Aorta (tissue), 5 donors: ENCODE data around the gene THSD7A. TPM values are rescaled to one million over a fixed set of nuclear protein-coding genes. Genes with fewer than 3 reads are reported as not detected.

Source experiments
- ATAC-seq: fragments of 200-7000 bp; cut with Tn5 transposase; one replicate; pipeline ENCODE4 v1.9.1; 2022; ENCODE audit warnings: moderate library complexity; ENCODE audit not compliant: low FRiP score
- DNase-seq, 2 donors: peaks; one replicate each; pipeline ENCODE4 v3.0.0-alpha.2; 2020
- H3K27ac ChIP-seq, 2 donors: one replicate each; pipeline ENCODE4 v1.5.1; 2013; ENCODE audit warnings: low read length in 2 of 2, mild to moderate bottlenecking in 2 of 2, moderate library complexity in 2 of 2, control low read depth in 1 of 2, inconsistent platforms in 1 of 2, low read depth in 1 of 2
- H3K27me3 ChIP-seq, 2 donors: one replicate each; pipeline ENCODE4 v1.6.1; 2013; ENCODE audit warnings: control low read depth in 1 of 2, low read length in 1 of 2, mild to moderate bottlenecking in 1 of 2, moderate library complexity in 1 of 2; ENCODE audit not compliant: insufficient read depth in 2 of 2, control insufficient read depth in 1 of 2
- H3K36me3 ChIP-seq, 2 donors: one replicate each; pipeline ENCODE4 v1.6.1; 2013; ENCODE audit warnings: control low read depth in 1 of 2, low read length in 1 of 2, mild to moderate bottlenecking in 1 of 2; ENCODE audit not compliant: insufficient read depth in 2 of 2, control insufficient read depth in 1 of 2
- H3K4me1 ChIP-seq, 2 donors: one replicate each; pipeline ENCODE4 v1.6.1; 2013; ENCODE audit warnings: low read length in 2 of 2, control low read depth in 1 of 2, mild to moderate bottlenecking in 1 of 2, moderate library complexity in 1 of 2; ENCODE audit not compliant: insufficient read depth in 2 of 2, control insufficient read depth in 1 of 2
- H3K4me3 ChIP-seq, 2 donors: one replicate each; pipeline ENCODE4 v1.5.1; 2013; ENCODE audit warnings: low read length in 2 of 2, control low read depth in 1 of 2, mild to moderate bottlenecking in 1 of 2
- H3K9me3 ChIP-seq: one replicate; pipeline ENCODE4 v1.6.1; 2013; ENCODE audit warnings: mild to moderate bottlenecking, low read length; ENCODE audit not compliant: control insufficient read depth
- WGBS, 2 donors: extraction: QIAGEN DNeasy Blood & Tissue Kit; methylation state at CpG; one replicate each; pipeline ENCODE4 v1.1.7; 2013; 5-methylcytosine and 5-hydroxymethylcytosine counted together
- intact Hi-C, 2 donors: fragments of 100-400 bp; cut with DNase I; formaldehyde crosslinking; loops; one replicate each; pipeline versions ENCODE4 v1.14.2 to v1.15.0; 2022
- polyA plus RNA-seq, 2 donors: library from polyadenylated mRNA; stranded (reverse); fragments of 200-250 nt; gene quantifications; one replicate each; pipeline ENCODE4 v1.2.3, GENCODE V29; 2013
- total RNA-seq, 2 donors: library from RNA; stranded (reverse); fragmentation: NEBNext Ultra II Directional; extraction: Animal tissue kit (Norgen Biotek cat#: 25700); gene quantifications; one replicate each; pipeline ENCODE4 v1.2.1, GENCODE V29; 2021
- donor health status: healthy with polysubstance abuse.
- donor health status: Bipolar disorder and iron deficiency.
- donor health status: DM: no; HTN: no; CAD: no.
- donor health status: DM: no; HTN: no; CAD: no.
- donor health status: DM: yes; HTN: yes; CAD: no.

Gene THSD7A
- total and polyA plus RNA-seq, 4 donors, result 0.03 to 20.0 (median 12.1) TPM; not detected in 1

DNA sequence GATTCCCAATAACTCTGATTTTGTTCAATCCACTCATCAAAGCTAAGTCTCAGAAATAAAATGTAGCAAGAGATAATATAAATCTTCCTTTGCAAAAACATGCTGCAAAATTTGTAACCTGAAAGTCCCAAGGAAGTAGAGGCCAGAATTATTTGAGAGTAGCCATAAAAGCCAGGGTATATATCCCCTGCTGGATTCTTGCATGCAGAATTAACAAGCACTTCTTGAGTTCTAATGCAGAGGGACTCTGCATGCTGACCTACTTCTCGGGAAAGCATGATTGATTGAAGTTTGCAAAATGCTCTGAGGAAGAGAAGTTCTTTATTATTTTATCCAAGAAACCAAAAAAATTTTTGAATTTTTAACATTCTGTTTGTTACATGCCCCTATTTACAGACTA lies 121.6 kb downstream of the THSD7A start:
- Histone ChIP-seq H3K27me3 (peaks cover 0 to 2% of the 10 kb centered on the region in 2 donors), H3K36me3 (no peaks in the 10 kb centered on the region), H3K27ac (no peak overlapping the region), H3K4me1 (no peaks in the 10 kb centered on the region), H3K9me3 (no peaks in the 10 kb centered on the region), H3K4me3 (no peak overlapping the region)
- no peak for DNase-seq
- 70 to 88% methylated on average over 1 of the region's 1 CpG for WGBS, 2 donors
- ATAC-seq, result no peak
- intact Hi-C loops, result no loop called here

DNA sequence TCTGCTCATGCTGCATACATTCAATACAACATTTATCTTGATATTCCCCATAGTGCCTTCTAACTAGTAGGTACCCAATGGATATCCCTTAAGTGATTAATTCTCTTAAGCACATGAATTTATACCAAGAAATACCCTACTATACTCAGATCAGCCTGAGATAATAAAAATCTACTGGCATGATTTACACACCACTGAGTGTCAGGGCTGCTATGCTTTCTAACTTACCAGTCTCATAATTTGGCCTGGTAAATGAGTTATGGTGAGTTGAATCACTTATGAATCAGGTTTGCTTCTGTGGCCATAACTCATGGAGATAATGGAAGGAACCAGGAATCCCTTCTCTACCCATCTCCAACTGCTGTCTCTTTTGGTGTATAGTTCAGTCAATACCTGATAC lies 122.8 kb downstream of the THSD7A start:
- no peak for ATAC-seq
- Histone ChIP-seq H3K4me3 (no peak overlapping the region), H3K4me1 (no peaks in the 10 kb centered on the region), H3K36me3 (no peaks in the 10 kb centered on the region), H3K27me3 (peaks cover 0 to 2% of the 10 kb centered on the region in 2 donors), H3K27ac (no peak overlapping the region), H3K9me3 (no peaks in the 10 kb centered on the region)
- intact Hi-C loops, result no loop called here
- no peak for DNase-seq

DNA sequence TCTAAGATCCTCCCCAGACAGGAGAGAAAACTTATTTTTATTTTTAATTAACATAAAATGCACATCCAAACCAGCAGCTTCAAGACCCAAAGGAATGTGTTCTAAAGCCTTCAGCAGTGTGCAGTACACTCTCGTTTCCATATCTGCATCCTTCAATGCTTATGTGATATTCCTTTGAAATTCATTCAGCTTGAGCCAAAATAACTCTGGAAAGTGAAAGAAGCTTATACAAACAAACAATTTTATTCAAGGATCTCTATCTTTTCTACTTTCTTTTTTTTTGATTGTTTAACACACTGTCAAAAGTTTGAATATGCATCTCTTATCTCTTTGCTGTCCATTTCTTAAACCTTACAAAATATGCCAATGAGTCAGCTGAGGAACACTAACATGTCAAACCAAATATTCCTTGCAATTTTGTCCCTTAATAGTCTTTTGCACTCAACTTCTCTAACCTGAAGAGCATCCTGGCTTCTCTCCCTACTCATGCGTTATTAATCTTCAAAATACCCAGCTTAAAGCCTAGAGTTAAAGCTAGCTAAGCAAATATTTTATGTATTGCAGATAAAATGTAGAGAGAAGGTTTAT lies 124.3 kb downstream of the THSD7A start:
- Histone ChIP-seq H3K27ac (no peak overlapping the region), H3K4me1 (no peaks in the 10 kb centered on the region), H3K4me3 (no peak overlapping the region), H3K27me3 (peaks cover 0 to 2% of the 10 kb centered on the region in 2 donors), H3K9me3 (no peaks in the 10 kb centered on the region), H3K36me3 (no peaks in the 10 kb centered on the region)
- intact Hi-C loops, result no loop called here
- no peak for DNase-seq
- 29 to 35% methylated on average over 2 of the region's 2 CpGs for WGBS, 2 donors
- ATAC-seq, result no peak

DNA sequence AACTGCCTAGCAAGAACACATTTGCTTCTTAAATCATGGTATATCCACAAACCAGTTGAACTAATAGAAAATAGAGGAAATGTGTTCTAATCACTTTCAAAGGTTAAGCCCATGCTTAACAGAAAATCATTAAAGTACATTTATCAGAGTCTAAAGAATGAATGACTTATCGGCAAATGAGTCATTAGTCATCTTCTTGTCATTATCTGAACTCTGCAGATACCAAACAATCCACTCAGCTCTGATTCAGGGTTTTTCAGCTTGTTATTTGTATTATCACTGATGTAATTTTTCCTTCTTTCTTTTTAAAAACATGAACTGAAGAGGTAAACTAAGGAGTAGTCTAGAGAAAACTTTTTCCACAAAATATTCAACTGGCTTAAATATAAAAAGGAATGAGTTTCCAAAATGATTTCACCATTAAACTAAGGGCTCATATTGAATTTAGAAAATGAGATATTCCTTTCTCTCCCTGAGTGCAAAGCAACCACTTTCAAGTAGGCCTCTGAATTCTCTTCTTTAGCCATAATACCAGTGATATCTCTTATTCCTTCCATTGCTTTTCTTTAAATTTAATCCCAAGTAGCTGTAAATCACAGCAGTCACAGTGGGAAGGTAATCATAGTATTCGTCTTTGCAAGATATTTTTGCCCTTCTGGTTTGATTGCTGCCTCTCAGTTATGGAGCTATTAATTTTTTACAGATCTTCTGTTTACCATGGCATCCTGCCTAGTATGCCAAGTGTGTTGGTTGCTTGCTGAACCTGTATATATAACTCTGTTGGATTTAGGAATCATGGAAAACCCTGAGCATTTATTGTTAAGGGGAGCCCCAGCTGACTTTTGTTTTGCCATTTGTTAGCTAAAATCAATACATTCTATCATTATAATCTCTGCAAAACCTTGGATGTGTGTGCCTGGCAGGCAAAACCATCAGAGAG lies 125.1 kb downstream of the THSD7A start:
- H3K27ac ChIP-seq, result no peak overlapping the region
- H3K4me1 ChIP-seq, result no peaks in the 10 kb centered on the region
- 51 to 56% methylated on average over 2 of the region's 2 CpGs for WGBS, 2 donors
- intact Hi-C loops, result no loop called here
- DNase-seq, result no peak
- peaks cover 0 to 2% of the 10 kb centered on the region in 2 donors for H3K27me3 ChIP-seq
- no peaks in the 10 kb centered on the region for H3K36me3 ChIP-seq
- H3K4me3 ChIP-seq, result no peak overlapping the region
- no peak for ATAC-seq
- no peaks in the 10 kb centered on the region for H3K9me3 ChIP-seq

- Histone ChIP-seq H3K9me3 (no peaks in the 10 kb centered on the region), H3K4me3 (no peak overlapping the region), H3K27ac (no peak overlapping the region), H3K27me3 (no peaks in the 10 kb centered on the region), H3K4me1 (no peaks in the 10 kb centered on the region), H3K36me3 (no peaks in the 10 kb centered on the region)
- DNase-seq, result no peak
- 93 to 97% methylated on average over 1 of the region's 1 CpG for WGBS, 2 donors
- no peak for ATAC-seq
- intact Hi-C loops, result no loop called here
These were observed 128.2 kb downstream of the THSD7A start for GRCh38 chr7:11703829-11704228.

DNA sequence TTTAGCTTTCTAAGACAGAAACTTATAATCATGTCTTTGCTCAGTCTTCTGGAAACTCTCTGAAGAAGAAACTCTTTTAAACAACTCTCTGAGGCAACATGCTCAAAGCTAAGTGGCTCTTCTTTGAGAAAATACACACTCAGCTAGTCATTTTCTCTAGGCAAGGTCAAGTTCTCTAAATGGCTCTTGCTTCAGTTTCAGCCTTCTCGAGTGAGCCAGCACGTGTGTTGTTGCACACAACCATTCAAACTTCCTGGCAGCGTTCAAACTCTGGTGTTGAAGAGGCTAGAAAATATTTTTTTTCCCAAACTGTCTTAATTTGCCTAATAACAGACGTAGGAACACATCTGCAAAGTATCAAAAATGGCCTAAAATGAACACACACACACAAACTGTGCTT lies 129.1 kb downstream of the THSD7A start:
- Histone ChIP-seq H3K36me3 (no peaks in the 10 kb centered on the region), H3K4me1 (no peaks in the 10 kb centered on the region), H3K27me3 (no peaks in the 10 kb centered on the region), H3K27ac (no peak overlapping the region), H3K4me3 (no peak overlapping the region), H3K9me3 (no peaks in the 10 kb centered on the region)
- intact Hi-C loops, result no loop called here
- no peak for DNase-seq
- no peak for ATAC-seq
- WGBS, 2 donors, result 48 to 51% methylated on average over 4 of the region's 4 CpGs

GRCh38 chr7:11701829-11702560 lies 130.0 kb downstream of the THSD7A start:
- WGBS, 2 donors, result 76 to 79% methylated on average over 6 of the region's 6 CpGs
- Histone ChIP-seq H3K9me3 (no peaks in the 10 kb centered on the region), H3K27me3 (no peaks in the 10 kb centered on the region), H3K36me3 (no peaks in the 10 kb centered on the region), H3K4me3 (no peak overlapping the region), H3K4me1 (no peaks in the 10 kb centered on the region), H3K27ac (no peak overlapping the region)
- no peak for ATAC-seq
- intact Hi-C loops, result no loop called here
- no peak for DNase-seq

GRCh38 chr7:11699666-11700065 lies 132.3 kb downstream of the THSD7A start:
- no peak for ATAC-seq

More at GRCh38 chr7:11699666-11700065, 132.3 kb downstream of the THSD7A start:
- WGBS, 2 donors, result 96% methylated on average over 5 of the region's 5 CpGs
- Histone ChIP-seq H3K4me3 (no peak overlapping the region), H3K27ac (no peak overlapping the region), H3K9me3 (no peaks in the 10 kb centered on the region), H3K4me1 (no peaks in the 10 kb centered on the region), H3K27me3 (no peaks in the 10 kb centered on the region), H3K36me3 (no peaks in the 10 kb centered on the region)
- DNase-seq, result no peak
- intact Hi-C loops, result no loop called here
